Neuronal stem cell (in vitro differentiated cells): ENCODE data around the gene PNPLA8.

ENCODE experiments used
- DNase-seq: peaks from one replicate; pipeline ENCODE4 v3.0.0-alpha.2; 2013; ENCODE audit warnings: low spot score
- H2AFZ ChIP-seq: one replicate; pipeline ENCODE4 v1.6.1; 2013; ENCODE audit warnings: mild to moderate bottlenecking, low read length, inconsistent platforms
- H2AK5ac ChIP-seq: 2 replicates; pipeline ENCODE4 v1.6.1; 2013; ENCODE audit warnings: low read depth, mild to moderate bottlenecking, inconsistent platforms, low read length, moderate library complexity, mixed read lengths
- H2BK120ac ChIP-seq: 2 replicates; pipeline ENCODE4 v1.6.1; 2013; ENCODE audit warnings: low read depth, mild to moderate bottlenecking, inconsistent platforms, low read length, moderate library complexity, mixed read lengths
- H2BK12ac ChIP-seq: one replicate; pipeline ENCODE4 v1.6.1; 2013; ENCODE audit warnings: low read length, inconsistent platforms
- H2BK15ac ChIP-seq: 2 replicates; pipeline ENCODE4 v1.6.1; 2013; ENCODE audit warnings: mild to moderate bottlenecking, low read length, inconsistent platforms, mixed read lengths
- H2BK5ac ChIP-seq: one replicate; pipeline ENCODE4 v1.6.1; 2013; ENCODE audit warnings: inconsistent platforms, mild to moderate bottlenecking, low read length, moderate library complexity
- H3K14ac ChIP-seq: one replicate; pipeline ENCODE4 v1.6.1; 2013; ENCODE audit warnings: low read length, inconsistent platforms
- H3K18ac ChIP-seq: 2 replicates; pipeline ENCODE4 v1.6.1; 2013; ENCODE audit warnings: low read length, inconsistent platforms
- H3K23ac ChIP-seq: 2 replicates; pipeline ENCODE4 v1.6.1; 2013; ENCODE audit warnings: low read depth, mild to moderate bottlenecking, mixed read lengths, low read length, inconsistent platforms; ENCODE audit not compliant: poor library complexity
- H3K27ac ChIP-seq: replicated peaks from 3 replicates; pipeline ENCODE4 v1.5.1; 2013; ENCODE audit warnings: low read length, inconsistent platforms
- H3K27me3 ChIP-seq, 3 experiments: 2 replicates each; pipeline ENCODE4 v1.6.1; 2013; ENCODE audit warnings: low read length in 3 of 3, mild to moderate bottlenecking in 2 of 3, inconsistent platforms in 1 of 3, low read depth in 1 of 3, mixed read lengths in 1 of 3, moderate library complexity in 1 of 3; ENCODE audit not compliant: control insufficient read depth in 3 of 3, insufficient read depth in 3 of 3
- H3K36me3 ChIP-seq, 2 donors: replicated peaks in 1 of 2; 2 replicates each; pipeline ENCODE4 v1.6.1; 2013; ENCODE audit warnings: low read length in 2 of 2; ENCODE audit not compliant: control insufficient read depth in 2 of 2, insufficient read depth in 2 of 2
- H3K4ac ChIP-seq: 2 replicates; pipeline ENCODE4 v1.6.1; 2013; ENCODE audit warnings: inconsistent platforms, mild to moderate bottlenecking, low read length, moderate library complexity
- H3K4me1 ChIP-seq, 2 donors: 1 replicate in 1 of 2; 2 replicates in 1 of 2; pipeline ENCODE4 v1.6.1; 2013; ENCODE audit warnings: low read length in 2 of 2, low read depth in 1 of 2; ENCODE audit not compliant: control insufficient read depth in 2 of 2, insufficient read depth in 1 of 2
- H3K4me2 ChIP-seq: one replicate; pipeline ENCODE4 v1.6.1; 2013; ENCODE audit warnings: mild to moderate bottlenecking, low read length, inconsistent platforms; ENCODE audit not compliant: insufficient read depth, poor library complexity, severe bottlenecking
- H3K4me3 ChIP-seq, 2 donors: 2 replicates each; pipeline ENCODE4 v1.5.1; 2013; ENCODE audit warnings: low read length in 2 of 2, mild to moderate bottlenecking in 2 of 2, inconsistent platforms in 1 of 2, moderate library complexity in 1 of 2
- H3K79me1 ChIP-seq: one replicate; pipeline ENCODE4 v1.6.1; 2013; ENCODE audit warnings: low read depth, mild to moderate bottlenecking, inconsistent platforms, low read length, moderate library complexity
- H3K9ac ChIP-seq: one replicate; pipeline ENCODE4 v1.6.1; 2013; ENCODE audit warnings: mild to moderate bottlenecking, low read depth, low read length, inconsistent platforms; ENCODE audit not compliant: poor library complexity
- H3K9me3 ChIP-seq, 2 donors: replicated peaks in 1 of 2; 2 replicates each; pipeline versions ENCODE3 to v1.6.1; 2013; ENCODE audit warnings: low read length in 2 of 2, mild to moderate bottlenecking in 2 of 2, inconsistent platforms in 1 of 2, low read depth in 1 of 2, mixed read lengths in 1 of 2, moderate library complexity in 1 of 2; ENCODE audit not compliant: control insufficient read depth in 2 of 2, insufficient read depth in 1 of 2
- H4K8ac ChIP-seq: one replicate; pipeline ENCODE4 v1.6.1; 2013; ENCODE audit warnings: low read depth, mild to moderate bottlenecking, inconsistent platforms, low read length, moderate library complexity
- H4K91ac ChIP-seq: one replicate; pipeline ENCODE4 v1.6.1; 2013; ENCODE audit warnings: low read length, low read depth, mild to moderate bottlenecking, inconsistent platforms; ENCODE audit not compliant: poor library complexity
- WGBS, 2 donors: extraction: QIAGEN DNeasy Blood & Tissue Kit; methylation state at CpG; one replicate each; pipeline ENCODE4 v1.1.7; 2013; ENCODE audit warnings: missing lambda C conversion rate in 2 of 2, mixed read lengths in 1 of 2; ENCODE audit not compliant: insufficient read length in 2 of 2, insufficient replicate concordance in 1 of 2; ENCODE audit errors: extremely low coverage in 2 of 2; 5-methylcytosine and 5-hydroxymethylcytosine counted together

The PNPLA8 gene

GRCh38 chr7:108480311-108480710 is 45.6 kb downstream of the PNPLA8 start:
- H3K79me1 ChIP-seq = no peaks in the 10 kb centered on the region
- no peak overlapping the region for H3K18ac ChIP-seq
- H2BK15ac ChIP-seq = no peak overlapping the region
- no peak overlapping the region for H2BK120ac ChIP-seq
- H3K14ac ChIP-seq = no peak overlapping the region
- no peak overlapping the region for H3K4me2 ChIP-seq
- no peak overlapping the region for H3K27ac ChIP-seq
- no peak overlapping the region for H4K91ac ChIP-seq
- H3K23ac ChIP-seq = no peak overlapping the region
- H3K9ac ChIP-seq = no peak overlapping the region
- no peaks in the 10 kb centered on the region for H3K27me3 ChIP-seq
- peaks cover 0 to 3% of the 10 kb centered on the region in 2 donors for H3K4me1 ChIP-seq
- no peak overlapping the region for H2AFZ ChIP-seq
- H2BK5ac ChIP-seq = no peak overlapping the region
- H4K8ac ChIP-seq = no peak overlapping the region
- no peak overlapping the region for H2AK5ac ChIP-seq
- WGBS, 2 donors = no CpG with 5 or more reads among the region's 5 CpGs
- peaks cover 0 to 19% of the 10 kb centered on the region in 2 donors for H3K36me3 ChIP-seq
- no peak overlapping the region for H3K4me3 ChIP-seq
- DNase-seq = no peak
- no peak overlapping the region for H3K4ac ChIP-seq
- no peak overlapping the region for H2BK12ac ChIP-seq
- H3K9me3 ChIP-seq = no peaks in the 10 kb centered on the region

GRCh38 chr7:108479751-108480150 is 46.2 kb downstream of the PNPLA8 start:
- Histone ChIP-seq H3K18ac (no peak overlapping the region), H2BK15ac (no peak overlapping the region), H3K9me3 (no peaks in the 10 kb centered on the region), H3K4ac (no peak overlapping the region), H2BK120ac (no peak overlapping the region), H2AK5ac (no peak overlapping the region), H4K8ac (no peak overlapping the region), H3K4me1 (peaks cover 0 to 3% of the 10 kb centered on the region in 2 donors), H2BK12ac (no peak overlapping the region), H3K4me3 (no peak overlapping the region), H2BK5ac (no peak overlapping the region), H3K23ac (no peak overlapping the region), H3K79me1 (no peaks in the 10 kb centered on the region), H4K91ac (no peak overlapping the region), H3K14ac (no peak overlapping the region), H3K4me2 (no peak overlapping the region), H3K9ac (no peak overlapping the region), H3K36me3 (peaks cover 0 to 19% of the 10 kb centered on the region in 2 donors), H3K27ac (no peak overlapping the region), H3K27me3 (no peaks in the 10 kb centered on the region), H2AFZ (no peak overlapping the region)
- DNase-seq = no peak
- WGBS, 2 donors = no CpG with 5 or more reads among the region's 2 CpGs

DNA sequence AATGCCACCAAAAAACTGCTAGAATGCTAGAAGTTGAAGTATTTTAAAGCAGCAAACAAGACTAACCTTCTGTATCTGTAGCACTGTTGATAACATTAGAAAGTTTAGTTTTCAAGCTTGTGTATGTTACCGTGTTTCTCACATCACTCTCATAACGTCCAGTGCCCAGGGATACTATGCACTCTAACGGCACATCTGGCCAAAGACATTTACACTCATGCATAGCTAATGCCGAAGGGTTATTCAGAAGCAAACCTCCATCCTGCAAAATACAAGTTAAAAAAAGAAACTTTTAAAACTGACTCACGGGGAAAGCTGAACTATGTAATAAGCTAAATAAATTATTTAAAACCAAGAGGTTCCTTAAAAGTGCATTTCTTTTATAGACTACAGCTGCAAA is 46.8 kb downstream of the PNPLA8 start:
- Histone ChIP-seq H3K14ac (no peak overlapping the region), H3K4ac (no peak overlapping the region), H3K9ac (no peak overlapping the region), H3K9me3 (no peaks in the 10 kb centered on the region), H2AFZ (no peak overlapping the region), H3K23ac (no peak overlapping the region), H3K4me1 (peaks cover 0 to 3% of the 10 kb centered on the region in 2 donors), H3K36me3 (peaks cover 0 to 19% of the 10 kb centered on the region in 2 donors), H2BK12ac (no peak overlapping the region), H2BK120ac (no peak overlapping the region), H2BK15ac (no peak overlapping the region), H2AK5ac (no peak overlapping the region), H3K4me2 (no peak overlapping the region), H3K27me3 (no peaks in the 10 kb centered on the region), H3K4me3 (no peak overlapping the region), H3K79me1 (no peaks in the 10 kb centered on the region), H2BK5ac (no peak overlapping the region), H4K8ac (no peak overlapping the region), H3K27ac (no peak overlapping the region), H4K91ac (no peak overlapping the region), H3K18ac (no peak overlapping the region)
- WGBS, 2 donors = no CpG with 5 or more reads among the region's 5 CpGs
- DNase-seq = no peak

- Histone ChIP-seq H3K9ac (no peak overlapping the region), H3K27ac (peak overlapping the region; percentile 5), H3K4me2 (no peak overlapping the region), H3K9me3 (no peaks in the 10 kb centered on the region), H2BK12ac (no peak overlapping the region), H3K4ac (no peak overlapping the region), H4K91ac (no peak overlapping the region), H3K4me1 (peaks cover 0 to 2% of the 10 kb centered on the region in 2 donors), H2BK120ac (no peak overlapping the region), H3K18ac (no peak overlapping the region), H3K14ac (no peak overlapping the region), H3K4me3 (no peak overlapping the region), H3K27me3 (no peaks in the 10 kb centered on the region), H3K36me3 (peaks cover 0 to 8% of the 10 kb centered on the region in 2 donors), H3K79me1 (no peaks in the 10 kb centered on the region), H3K23ac (no peak overlapping the region), H2AK5ac (no peak overlapping the region), H2AFZ (no peak overlapping the region), H4K8ac (no peak overlapping the region), H2BK15ac (no peak overlapping the region), H2BK5ac (no peak overlapping the region)
- no CpG with 5 or more reads among the region's 4 CpGs for WGBS, 2 donors
- no peak for DNase-seq
Observed at GRCh38 chr7:108468246-108468645, 57.7 kb downstream of the PNPLA8 start.
